IMR-90 (cell line): ENCODE results near the gene GBX2.

Source experiments
- CEBPB ChIP-seq: IDR thresholded peaks from 2 replicates; pipeline ENCODE4 v1.6.1; 2012; ENCODE audit warnings: low read depth, low read length, improper control_type of control experiment
- CTCF ChIP-seq: conservative IDR thresholded peaks from 2 replicates; pipeline ENCODE4 v1.5.1; 2012; ENCODE audit warnings: mild to moderate bottlenecking, low read depth, low read length, improper control_type of control experiment
- MXI1 ChIP-seq: IDR thresholded peaks from 2 replicates; pipeline ENCODE4 v1.6.1; 2012; ENCODE audit warnings: low read depth, mild to moderate bottlenecking, low read length, moderate library complexity, borderline replicate concordance
- POLR2A ChIP-seq: IDR thresholded peaks from 2 replicates; pipeline ENCODE4 v1.6.1; 2012; ENCODE audit warnings: mild to moderate bottlenecking, low read depth, low read length
- USF2 ChIP-seq: fragments of 150-350 bp; IDR thresholded peaks from 2 replicates; pipeline ENCODE4 v1.6.1; 2017; ENCODE audit warnings: mild to moderate bottlenecking, antibody characterized with exemption, low read length, low read depth

GRCh38 chr2:236128321-236128720 lies 39.9 kb downstream of the GBX2 start:
- TF ChIP-seq CTCF (no peak), MXI1 (no peak), POLR2A (no peak), USF2 (no peak), CEBPB (no peak)
